ENCODE data around the gene VAMP3. TPM values are rescaled to one million over a fixed set of nuclear protein-coding genes. Genes with fewer than 3 reads are reported as not detected.

The VAMP3 gene
- total and polyA plus RNA-seq, 9 of the 15 experiments (the other 6 are each of a cell fraction or from before 2014, with no cell fraction given), result 27.1 to 71.3 (median 47.5) TPM

DNA sequence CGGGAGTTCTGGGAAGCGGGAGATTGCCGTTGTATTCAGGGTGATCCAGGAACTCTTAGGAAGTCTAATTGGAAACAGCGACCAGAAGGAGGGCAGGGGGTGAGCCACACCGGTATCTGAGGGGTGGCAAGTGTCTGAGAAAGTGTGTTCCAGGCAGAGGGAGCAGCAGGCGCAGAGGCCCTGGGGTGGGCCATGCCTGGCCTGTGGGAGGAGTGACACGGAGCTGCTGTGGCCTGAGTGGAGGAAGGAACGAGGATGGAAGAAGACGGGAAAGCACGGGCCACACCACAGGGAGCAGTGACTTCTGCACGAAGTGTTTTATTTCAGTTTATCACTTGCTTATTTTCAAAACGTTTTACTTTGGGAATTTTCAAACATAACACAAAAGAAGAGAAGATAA is 24.3 kb downstream of the VAMP3 start:
- no peaks in the 10 kb centered on the region for H3K27me3 ChIP-seq (ENCODE audit: control insufficient read depth in 2 of 2, insufficient read depth in 2 of 2, low read length in 2 of 2)
- no peak overlapping the region for H3K4me3 ChIP-seq
- in situ Hi-C loops (cut with MboI) (no loop called here), intact Hi-C loops (cut with micrococcal nuclease) (no loop called here)
- H3K9ac ChIP-seq (ENCODE audit: insufficient read depth in 1 of 2, low read depth in 2 of 2, low read length in 2 of 2), result peak overlapping the region in 1 of 2 experiments; percentile 8; a peak in 1 of 4 replicates
- H3K79me2 ChIP-seq (ENCODE audit: control insufficient read depth, insufficient read depth, low read length), result no peaks in the 10 kb centered on the region
- 0 out of 2 replicates have a peak overlapping the region, but pooled peaks have one; percentile 11 for H2AFZ ChIP-seq (ENCODE audit: low read depth, low read length)
- H3K27ac ChIP-seq (ENCODE audit: extremely low read depth, low read depth, low read length), result no peak overlapping the region
- no peaks in the 10 kb centered on the region for H3K9me1 ChIP-seq (ENCODE audit: control insufficient read depth, insufficient read depth, low read length)
- WGBS (ENCODE audit: insufficient coverage, low coverage, missing lambda C conversion rate), result 42% methylated on average over 12 of the region's 12 CpGs
- H3K4me2 ChIP-seq (ENCODE audit: insufficient read depth, low read length), result no peak overlapping the region
- no peaks in the 10 kb centered on the region for H4K20me1 ChIP-seq (replicated peaks; ENCODE audit: control insufficient read depth, insufficient read depth, low read length)
- H3K9me3 ChIP-seq (replicated peaks; ENCODE audit: control insufficient read depth, insufficient read depth, low read depth, low read length), result peaks cover 4% of the 10 kb centered on the region; the same call in 1 of the 2 replicates
- no peak for TF ChIP-seq ZNF140 (CRISPR knock-in tag; IDR thresholded peaks at IDR 0.05)
- TF ChIP-seq ZC3H8 (IDR thresholded peaks at IDR 0.05), result no peak
- no peak for TF ChIP-seq TCF7L2 (IDR thresholded peaks at IDR 0.05; ENCODE audit: low read depth, low read length)
- no peak for TF ChIP-seq MCM5 (IDR thresholded peaks at IDR 0.05; ENCODE audit: low read depth)
- TF ChIP-seq E2F3 (CRISPR knock-in tag; IDR thresholded peaks at IDR 0.05), result no peak
- no peak for TF ChIP-seq SP2 (IDR thresholded peaks at IDR 0.05; ENCODE audit: extremely low read depth, low read depth, low read length, poor library complexity, severe bottlenecking)
- no peak for TF ChIP-seq POLR2AphosphoS2 (IDR thresholded peaks at IDR 0.05; ENCODE audit: low read length)
- no peak for TF ChIP-seq DDX20 (tag; IDR thresholded peaks at IDR 0.05; ENCODE audit: low read depth)
- TF ChIP-seq, protein P1, sequence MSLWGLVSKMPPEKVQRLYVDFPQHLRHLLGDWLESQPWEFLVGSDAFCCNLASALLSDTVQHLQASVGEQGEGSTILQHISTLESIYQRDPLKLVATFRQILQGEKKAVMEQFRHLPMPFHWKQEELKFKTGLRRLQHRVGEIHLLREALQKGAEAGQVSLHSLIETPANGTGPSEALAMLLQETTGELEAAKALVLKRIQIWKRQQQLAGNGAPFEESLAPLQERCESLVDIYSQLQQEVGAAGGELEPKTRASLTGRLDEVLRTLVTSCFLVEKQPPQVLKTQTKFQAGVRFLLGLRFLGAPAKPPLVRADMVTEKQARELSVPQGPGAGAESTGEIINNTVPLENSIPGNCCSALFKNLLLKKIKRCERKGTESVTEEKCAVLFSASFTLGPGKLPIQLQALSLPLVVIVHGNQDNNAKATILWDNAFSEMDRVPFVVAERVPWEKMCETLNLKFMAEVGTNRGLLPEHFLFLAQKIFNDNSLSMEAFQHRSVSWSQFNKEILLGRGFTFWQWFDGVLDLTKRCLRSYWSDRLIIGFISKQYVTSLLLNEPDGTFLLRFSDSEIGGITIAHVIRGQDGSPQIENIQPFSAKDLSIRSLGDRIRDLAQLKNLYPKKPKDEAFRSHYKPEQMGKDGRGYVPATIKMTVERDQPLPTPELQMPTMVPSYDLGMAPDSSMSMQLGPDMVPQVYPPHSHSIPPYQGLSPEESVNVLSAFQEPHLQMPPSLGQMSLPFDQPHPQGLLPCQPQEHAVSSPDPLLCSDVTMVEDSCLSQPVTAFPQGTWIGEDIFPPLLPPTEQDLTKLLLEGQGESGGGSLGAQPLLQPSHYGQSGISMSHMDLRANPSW (CRISPR knock-in tag; IDR thresholded peaks at IDR 0.05), result no peak
- TF ChIP-seq BRD4 (IDR thresholded peaks at IDR 0.05), result no peak
- TF ChIP-seq, protein P2, sequence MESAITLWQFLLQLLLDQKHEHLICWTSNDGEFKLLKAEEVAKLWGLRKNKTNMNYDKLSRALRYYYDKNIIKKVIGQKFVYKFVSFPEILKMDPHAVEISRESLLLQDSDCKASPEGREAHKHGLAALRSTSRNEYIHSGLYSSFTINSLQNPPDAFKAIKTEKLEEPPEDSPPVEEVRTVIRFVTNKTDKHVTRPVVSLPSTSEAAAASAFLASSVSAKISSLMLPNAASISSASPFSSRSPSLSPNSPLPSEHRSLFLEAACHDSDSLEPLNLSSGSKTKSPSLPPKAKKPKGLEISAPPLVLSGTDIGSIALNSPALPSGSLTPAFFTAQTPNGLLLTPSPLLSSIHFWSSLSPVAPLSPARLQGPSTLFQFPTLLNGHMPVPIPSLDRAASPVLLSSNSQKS (CRISPR knock-in tag; IDR thresholded peaks at IDR 0.05), result no peak
- TF ChIP-seq PRPF4 (IDR thresholded peaks at IDR 0.05; ENCODE audit: insufficient read depth, low read depth, low read length, poor library complexity, severe bottlenecking), result no peak
- no peak for TF ChIP-seq ZNF408 (CRISPR knock-in tag; IDR thresholded peaks at IDR 0.05; ENCODE audit: low read depth)
- TF ChIP-seq TAF15 (IDR thresholded peaks at IDR 0.05; ENCODE audit: low read depth, low read length), result no peak
- TF ChIP-seq, protein P3, sequence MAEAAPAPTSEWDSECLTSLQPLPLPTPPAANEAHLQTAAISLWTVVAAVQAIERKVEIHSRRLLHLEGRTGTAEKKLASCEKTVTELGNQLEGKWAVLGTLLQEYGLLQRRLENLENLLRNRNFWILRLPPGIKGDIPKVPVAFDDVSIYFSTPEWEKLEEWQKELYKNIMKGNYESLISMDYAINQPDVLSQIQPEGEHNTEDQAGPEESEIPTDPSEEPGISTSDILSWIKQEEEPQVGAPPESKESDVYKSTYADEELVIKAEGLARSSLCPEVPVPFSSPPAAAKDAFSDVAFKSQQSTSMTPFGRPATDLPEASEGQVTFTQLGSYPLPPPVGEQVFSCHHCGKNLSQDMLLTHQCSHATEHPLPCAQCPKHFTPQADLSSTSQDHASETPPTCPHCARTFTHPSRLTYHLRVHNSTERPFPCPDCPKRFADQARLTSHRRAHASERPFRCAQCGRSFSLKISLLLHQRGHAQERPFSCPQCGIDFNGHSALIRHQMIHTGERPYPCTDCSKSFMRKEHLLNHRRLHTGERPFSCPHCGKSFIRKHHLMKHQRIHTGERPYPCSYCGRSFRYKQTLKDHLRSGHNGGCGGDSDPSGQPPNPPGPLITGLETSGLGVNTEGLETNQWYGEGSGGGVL (CRISPR knock-in tag; IDR thresholded peaks at IDR 0.05), result no peak
- no peak for TF ChIP-seq BACH1 (tag; IDR thresholded peaks at IDR 0.05)
- TF ChIP-seq NFYB (IDR thresholded peaks at IDR 0.05; ENCODE audit: extremely low read depth, insufficient read length), result no peak
- no peak for TF ChIP-seq LARP7 (IDR thresholded peaks at IDR 0.05)
- TF ChIP-seq XRCC4 (IDR thresholded peaks at IDR 0.05; ENCODE audit: extremely low read depth, insufficient read depth, insufficient read length), result no peak
- no peaks in the 10 kb centered on the region; a peak in 1 of 5 replicates for H3K4me1 ChIP-seq (replicated peaks in 1 of 2; ENCODE audit: control insufficient read depth in 2 of 2, insufficient read depth in 2 of 2, low read length in 2 of 2)
- ChIA-PET POLR2A (no interaction called here), CTCF (ENCODE audit: low intra/inter-chr PET ratio) (no interaction called here)
- no peaks in the 10 kb centered on the region for H3K36me3 ChIP-seq (ENCODE audit: control insufficient read depth, insufficient read depth, low read length)
- DNase-seq (ENCODE audit: extremely low read depth in 1 of 4, low spot score in 3 of 4) (no peak), FAIRE-seq (no peak), ATAC-seq (peak; percentile 57; the same call in 2 of the 3 replicates)
- BruUV-seq (replicated peaks), result no TSS peak
